ENCODE data around the gene CD72.

DNA sequence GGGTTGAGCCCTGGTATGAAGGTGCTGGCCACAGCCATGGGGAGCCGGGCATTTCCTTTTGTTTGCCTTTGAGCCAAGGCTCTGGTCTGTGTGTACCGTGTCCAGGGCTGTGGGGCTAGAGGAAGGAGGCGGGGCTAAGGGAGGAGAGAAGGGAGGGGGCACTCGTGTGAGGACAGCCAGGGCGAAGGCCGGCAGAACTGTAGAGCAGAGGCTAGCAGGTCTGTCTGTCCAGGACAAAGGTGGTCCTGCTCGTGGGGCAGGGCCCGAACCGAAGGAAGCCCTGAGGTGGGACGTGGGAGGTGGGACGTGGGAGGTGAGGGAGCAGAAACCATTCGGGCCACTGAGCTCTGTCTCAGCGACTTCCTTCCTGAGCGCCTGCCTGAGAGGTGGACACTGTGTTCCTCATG, 54.4 kb downstream of the CD72 start:
- TF ChIP-seq, protein P1, sequence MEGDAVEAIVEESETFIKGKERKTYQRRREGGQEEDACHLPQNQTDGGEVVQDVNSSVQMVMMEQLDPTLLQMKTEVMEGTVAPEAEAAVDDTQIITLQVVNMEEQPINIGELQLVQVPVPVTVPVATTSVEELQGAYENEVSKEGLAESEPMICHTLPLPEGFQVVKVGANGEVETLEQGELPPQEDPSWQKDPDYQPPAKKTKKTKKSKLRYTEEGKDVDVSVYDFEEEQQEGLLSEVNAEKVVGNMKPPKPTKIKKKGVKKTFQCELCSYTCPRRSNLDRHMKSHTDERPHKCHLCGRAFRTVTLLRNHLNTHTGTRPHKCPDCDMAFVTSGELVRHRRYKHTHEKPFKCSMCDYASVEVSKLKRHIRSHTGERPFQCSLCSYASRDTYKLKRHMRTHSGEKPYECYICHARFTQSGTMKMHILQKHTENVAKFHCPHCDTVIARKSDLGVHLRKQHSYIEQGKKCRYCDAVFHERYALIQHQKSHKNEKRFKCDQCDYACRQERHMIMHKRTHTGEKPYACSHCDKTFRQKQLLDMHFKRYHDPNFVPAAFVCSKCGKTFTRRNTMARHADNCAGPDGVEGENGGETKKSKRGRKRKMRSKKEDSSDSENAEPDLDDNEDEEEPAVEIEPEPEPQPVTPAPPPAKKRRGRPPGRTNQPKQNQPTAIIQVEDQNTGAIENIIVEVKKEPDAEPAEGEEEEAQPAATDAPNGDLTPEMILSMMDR (IDR thresholded peaks at IDR 0.05; ENCODE audit: low read depth, low read length): no peak
- TF ChIP-seq MYC (IDR thresholded peaks at IDR 0.05; ENCODE audit: low read depth, low read length): no peak

Data from NB4 (cell line).